IMR-90 (cell line): ENCODE measurements around the gene TMEM131. TPM values are rescaled to one million over a fixed set of nuclear protein-coding genes. Genes with fewer than 3 reads are reported as not detected.

ENCODE experiments used
- ATAC-seq: fragments of 200-7000 bp; cut with Tn5 transposase; 2 replicates; pipeline ENCODE4 v1.9.1; 2020; ENCODE audit warnings: low read depth, mild to moderate bottlenecking, moderate library complexity
- BruUV-seq: library from RNA; stranded (reverse); fragments of 400-500 nt; replicated peaks from 2 replicates; lab custom pipeline; 2021; lab: Mats Ljungman, UMichigan
- CTCF ChIA-PET: fragments of 300-600 bp; formaldehyde crosslinking; extraction: SDS; loops from one replicate; lab custom pipeline; 2021; ENCODE audit warnings: antibody characterized with exemption; lab: Yijun Ruan, JAX
- POLR2A ChIA-PET: fragments of 300-600 bp; sonication (Branson Sonifier 250); formaldehyde crosslinking; loops from one replicate; lab custom pipeline; 2022; ENCODE audit warnings: antibody characterized with exemption; ENCODE audit not compliant: unreplicated experiment; lab: Charles Lee
- DNase-seq: peaks from one replicate; pipeline ENCODE4 v3.0.0; 2013
- H2AFZ ChIP-seq: replicated peaks from 2 replicates; pipeline ENCODE3; 2013; ENCODE audit warnings: low read length, mild to moderate bottlenecking; ENCODE audit not compliant: poor library complexity
- H2AK5ac ChIP-seq: 2 replicates; pipeline ENCODE4 v1.6.1; 2013; ENCODE audit warnings: low read depth, low read length, inconsistent platforms
- H2AK9ac ChIP-seq: replicated peaks from 2 replicates; pipeline ENCODE3; 2013; ENCODE audit warnings: mild to moderate bottlenecking, low read depth, low read length, moderate library complexity; ENCODE audit not compliant: poor library complexity
- H2BK120ac ChIP-seq: 2 replicates; pipeline ENCODE4 v1.6.1; 2013; ENCODE audit warnings: low read depth, low read length, inconsistent platforms
- H2BK15ac ChIP-seq: 3 replicates; pipeline ENCODE4 v1.6.1; 2013; ENCODE audit warnings: low read depth, low read length, inconsistent platforms
- H2BK20ac ChIP-seq: 2 replicates; pipeline ENCODE4 v1.6.1; 2013; ENCODE audit warnings: low read depth, mild to moderate bottlenecking, inconsistent platforms, low read length, moderate library complexity
- H2BK5ac ChIP-seq: 2 replicates; pipeline ENCODE4 v1.6.1; 2013; ENCODE audit warnings: mild to moderate bottlenecking, low read depth, low read length, inconsistent platforms; ENCODE audit not compliant: poor library complexity, severe bottlenecking
- H3K14ac ChIP-seq: replicated peaks from 2 replicates; pipeline ENCODE4 v1.6.1; 2013; ENCODE audit warnings: low read depth, low read length, inconsistent platforms
- H3K18ac ChIP-seq: 2 replicates; pipeline ENCODE4 v1.6.1; 2013; ENCODE audit warnings: low read depth, low read length, control low read depth
- H3K23ac ChIP-seq: 2 replicates; pipeline ENCODE4 v1.6.1; 2013; ENCODE audit warnings: low read depth, low read length, inconsistent platforms
- H3K27ac ChIP-seq: 2 replicates; pipeline ENCODE4 v1.5.1; 2013; ENCODE audit warnings: mild to moderate bottlenecking, control low read depth, low read length; ENCODE audit not compliant: insufficient read depth
- H3K27me3 ChIP-seq: 2 replicates; pipeline ENCODE4 v1.6.1; 2013; ENCODE audit warnings: low read length; ENCODE audit not compliant: control insufficient read depth, insufficient read depth
- H3K36me3 ChIP-seq: 2 replicates; pipeline ENCODE4 v1.6.1; 2013; ENCODE audit warnings: low read length, mixed read lengths; ENCODE audit not compliant: control insufficient read depth, insufficient read depth
- H3K4ac ChIP-seq: 2 replicates; pipeline ENCODE4 v1.6.1; 2013; ENCODE audit warnings: low read depth, low read length, inconsistent platforms
- H3K4me1 ChIP-seq: 2 replicates; pipeline ENCODE4 v1.6.1; 2013; ENCODE audit warnings: low read length, mixed read lengths; ENCODE audit not compliant: control insufficient read depth, insufficient read depth
- H3K4me2 ChIP-seq: 2 replicates; pipeline ENCODE4 v1.6.1; 2013; ENCODE audit warnings: low read depth, mild to moderate bottlenecking, control low read depth, low read length, moderate library complexity
- H3K4me3 ChIP-seq: 2 replicates; pipeline ENCODE4 v1.5.1; 2013; ENCODE audit warnings: low read depth, mild to moderate bottlenecking, control low read depth, low read length, moderate library complexity; ENCODE audit not compliant: insufficient read depth
- H3K56ac ChIP-seq: 2 replicates; pipeline ENCODE4 v1.6.1; 2013; ENCODE audit warnings: low read length, inconsistent platforms; ENCODE audit not compliant: insufficient read depth; ENCODE audit errors: extremely low read depth
- H3K79me1 ChIP-seq, 2 experiments: 2 replicates each; pipeline ENCODE4 v1.6.1; 2013; ENCODE audit warnings: low read length in 2 of 2, inconsistent platforms in 1 of 2, low read depth in 1 of 2
- H3K9ac ChIP-seq: 2 replicates; pipeline ENCODE4 v1.6.1; 2013; ENCODE audit warnings: low read depth, low read length, control low read depth
- H3K9me1 ChIP-seq: 2 replicates; pipeline ENCODE4 v1.6.1; 2013; ENCODE audit warnings: low read length, inconsistent platforms; ENCODE audit not compliant: insufficient read depth
- H3K9me3 ChIP-seq: 2 replicates; pipeline ENCODE4 v1.6.1; 2013; ENCODE audit warnings: low read length; ENCODE audit not compliant: control insufficient read depth, insufficient read depth
- H4K20me1 ChIP-seq: 2 replicates; pipeline ENCODE4 v1.6.1; 2013; ENCODE audit warnings: low read length, inconsistent platforms; ENCODE audit not compliant: insufficient read depth
- H4K5ac ChIP-seq: 2 replicates; pipeline ENCODE4 v1.6.1; 2013; ENCODE audit warnings: mild to moderate bottlenecking, low read depth, low read length, control low read depth
- H4K8ac ChIP-seq, 2 experiments: 2 replicates each; pipeline ENCODE4 v1.6.1; 2013; ENCODE audit warnings: low read depth in 2 of 2, low read length in 2 of 2, control low read depth in 1 of 2, inconsistent platforms in 1 of 2
- H4K91ac ChIP-seq: 2 replicates; pipeline ENCODE4 v1.6.1; 2013; ENCODE audit warnings: low read depth, low read length, inconsistent platforms; ENCODE audit not compliant: insufficient read depth
- BHLHE40 ChIP-seq: fragments of 150-350 bp; IDR thresholded peaks from 2 replicates; pipeline ENCODE4 v1.6.1; 2016; ENCODE audit warnings: mild to moderate bottlenecking, low read depth, low read length
- FOS ChIP-seq: fragments of 150-350 bp; IDR thresholded peaks from 2 replicates; pipeline ENCODE4 v1.6.1; 2016; ENCODE audit warnings: low read depth, low read length
- MAFK ChIP-seq: IDR thresholded peaks from 2 replicates; pipeline ENCODE4 v1.6.1; 2012; ENCODE audit warnings: low read depth, low read length, improper control_type of control experiment
- NFE2L2 ChIP-seq: fragments of 150-350 bp; IDR thresholded peaks from 2 replicates; pipeline ENCODE4 v1.6.1; 2016; ENCODE audit warnings: low read depth, mild to moderate bottlenecking, low read length
- POLR2A ChIP-seq: IDR thresholded peaks from 2 replicates; pipeline ENCODE4 v1.6.1; 2012; ENCODE audit warnings: mild to moderate bottlenecking, low read depth, low read length
- RFX5 ChIP-seq: IDR thresholded peaks from 2 replicates; pipeline ENCODE4 v1.8.0; 2012; ENCODE audit warnings: low read depth, mild to moderate bottlenecking, low read length, moderate library complexity
- WGBS, 2 experiments: methylation state at CpG; one replicate each; pipeline versions ENCODE4 v1.1.5 to v1.1.7; 2013; ENCODE audit warnings: missing lambda C conversion rate in 2 of 2; ENCODE audit not compliant: insufficient read length in 1 of 2; ENCODE audit errors: extremely low coverage in 2 of 2; 5-methylcytosine and 5-hydroxymethylcytosine counted together
- dilution Hi-C: fragments of 300-500 bp; cut with HindIII; formaldehyde crosslinking; loops from one replicate; pipeline ENCODE4 v1.14.3; 2018; ENCODE audit warnings: low sequenced_read_pairs; ENCODE audit not compliant: unreplicated experiment
- in situ Hi-C: fragments of 300-500 bp; cut with MboI; formaldehyde crosslinking; loops from 3 replicates; pipeline ENCODE4 v1.14.3; 2019; ENCODE audit warnings: low sequenced_read_pairs, inconsistent platforms, mixed read lengths
- intact Hi-C: fragments of 100-400 bp; cut with micrococcal nuclease; formaldehyde crosslinking; loops from 2 replicates; pipeline ENCODE4 v1.10.0; 2022
- polyA plus RNA-seq, 3 experiments: library from polyadenylated mRNA; depleted of rRNA; stranded (reverse); fragments of >200 nt; gene quantifications; 2 replicates each; pipeline ENCODE4 v1.2.3, GENCODE V29; 2012; ENCODE audit warnings: low replicate concordance in 1 of 3
- total RNA-seq: library from RNA; depleted of rRNA; stranded (reverse); fragments of >200 nt; gene quantifications from 2 replicates; pipeline ENCODE4 v1.2.3, GENCODE V29; 2012

The TMEM131 gene
- total and polyA plus RNA-seq, 2 of the 4 experiments (the other 2 are of a cell fraction): 13.3 to 14.0 TPM

GRCh38 chr2:97907369-97908100 is 88.2 kb downstream of the TMEM131 start:
- Histone ChIP-seq H2AK9ac (no peak overlapping the region), H2BK5ac (no peak overlapping the region), H3K14ac (no peak overlapping the region), H3K4me2 (no peak overlapping the region), H3K27ac (no peak overlapping the region), H3K79me1 (peaks cover 21 to 45% of the 10 kb centered on the region in 2 experiments), H2AFZ (no peak overlapping the region), H4K91ac (no peak overlapping the region), H4K8ac (no peak overlapping the region), H2BK15ac (no peak overlapping the region), H3K27me3 (no peaks in the 10 kb centered on the region), H3K56ac (no peak overlapping the region), H3K36me3 (peaks cover 7% of the 10 kb centered on the region), H2BK20ac (no peak overlapping the region), H3K9me3 (peaks cover 2% of the 10 kb centered on the region; the same call in 1 of the 2 replicates), H3K18ac (no peak overlapping the region), H3K9me1 (peaks cover 1% of the 10 kb centered on the region), H4K20me1 (no peaks in the 10 kb centered on the region; the same call in 1 of the 2 replicates), H2BK120ac (no peak overlapping the region), H3K9ac (no peak overlapping the region), H3K23ac (no peak overlapping the region), H3K4me3 (no peak overlapping the region), H3K4me1 (peaks cover 6% of the 10 kb centered on the region), H2AK5ac (no peak overlapping the region), H3K4ac (no peak overlapping the region), H4K5ac (no peak overlapping the region)
- intact Hi-C loops: no loop called here
- dilution Hi-C loops: no loop called here
- ATAC-seq: no peak
- in situ Hi-C loops: no loop called here
- ChIA-PET POLR2A (no interaction called here), CTCF (no interaction called here)
- TF ChIP-seq POLR2A (no peak), NFE2L2 (no peak), FOS (no peak), RFX5 (no peak), MAFK (no peak), BHLHE40 (no peak)
- no peak for DNase-seq
- WGBS, 2 experiments: no CpG with 5 or more reads among the region's 6 CpGs
- no TSS peak for BruUV-seq
